Activated T-helper 1 cell treated with anti-CD3 and anti-CD28 coated beads, Interleukin-12 subunit alpha, Interleukin-12 subunit beta, Interleukin-2, Interleukin-4 antibody, amounts not matched to agents 30 ng/mL and 10 ng/mL and 1 ng/mL, durations not matched to agents 14 hours and 24 hours and 36 hours (primary cell): ENCODE data around the gene AGTPBP1. TPM values are rescaled to one million over a fixed set of nuclear protein-coding genes. Genes with fewer than 3 reads are reported as not detected.

Source experiments
- DNase-seq: peaks from one replicate; pipeline ENCODE4 v3.0.0; 2021; ENCODE audit warnings: low spot score
- H3K27ac Mint-ChIP-seq: one replicate; pipeline ENCODE4 v1.8.0; 2021; ENCODE audit warnings: mild to moderate bottlenecking, mixed read lengths
- H3K27me3 Mint-ChIP-seq: one replicate; pipeline ENCODE4 v1.8.0; 2022; ENCODE audit warnings: mild to moderate bottlenecking, moderate library complexity, mixed read lengths; ENCODE audit not compliant: insufficient read depth
- H3K36me3 Mint-ChIP-seq: one replicate; pipeline ENCODE4 v1.8.0; 2021; ENCODE audit warnings: low read depth, mixed read lengths
- H3K4me1 Mint-ChIP-seq: one replicate; pipeline ENCODE4 v1.8.0; 2021; ENCODE audit warnings: low read depth, mixed read lengths
- H3K4me3 Mint-ChIP-seq: one replicate; pipeline ENCODE4 v1.8.0; 2021; ENCODE audit warnings: mild to moderate bottlenecking, moderate library complexity, mixed read lengths
- H3K9me3 Mint-ChIP-seq: one replicate; pipeline ENCODE4 v1.8.0; 2021; ENCODE audit warnings: mixed read lengths
- intact Hi-C: fragments of 100-400 bp; cut with micrococcal nuclease; formaldehyde crosslinking; loops from one replicate; pipeline ENCODE4 v1.15.1; 2024
- total RNA-seq: library from RNA; stranded (reverse); gene quantifications from 2 replicates; pipeline ENCODE4 v1.2.3, GENCODE V29; 2022

AGTPBP1 gene
- total RNA-seq, 1 donor from 2014 or later, result 23.5 TPM

- H3K36me3 Mint-ChIP-seq, result no peaks in the 10 kb centered on the region
- H3K4me1 Mint-ChIP-seq, result no peaks in the 10 kb centered on the region
- no peak overlapping the region for H3K4me3 Mint-ChIP-seq
- DNase-seq, result no peak
- no peaks in the 10 kb centered on the region for H3K9me3 Mint-ChIP-seq
- H3K27ac Mint-ChIP-seq, result no peak overlapping the region
- peaks cover 1% of the 10 kb centered on the region for H3K27me3 Mint-ChIP-seq
- intact Hi-C loops, result no loop called here
Observed at GRCh38 chr9:85543196-85543595, 198.6 kb downstream of the AGTPBP1 start.

- Mint-ChIP-seq H3K36me3 (no peaks in the 10 kb centered on the region), H3K27me3 (peaks cover 1% of the 10 kb centered on the region), H3K4me3 (no peak overlapping the region), H3K27ac (no peak overlapping the region), H3K4me1 (no peaks in the 10 kb centered on the region), H3K9me3 (no peaks in the 10 kb centered on the region)
- DNase-seq, result no peak
- intact Hi-C loops, result no loop called here
Observed at GRCh38 chr9:85541876-85542275, 199.9 kb downstream of the AGTPBP1 start.

GRCh38 chr9:85536514-85536913, 205.2 kb downstream of the AGTPBP1 start:
- H3K27me3 Mint-ChIP-seq, result peaks cover 3% of the 10 kb centered on the region
- no peaks in the 10 kb centered on the region for H3K36me3 Mint-ChIP-seq
- no peaks in the 10 kb centered on the region for H3K9me3 Mint-ChIP-seq
- intact Hi-C loops, result no loop called here
- no peak for DNase-seq
- no peaks in the 10 kb centered on the region for H3K4me1 Mint-ChIP-seq
- no peak overlapping the region for H3K4me3 Mint-ChIP-seq
- H3K27ac Mint-ChIP-seq, result no peak overlapping the region

- no peak for DNase-seq
- H3K4me1 Mint-ChIP-seq, result no peaks in the 10 kb centered on the region
- H3K9me3 Mint-ChIP-seq, result no peaks in the 10 kb centered on the region
- H3K36me3 Mint-ChIP-seq, result no peaks in the 10 kb centered on the region
- no peak overlapping the region for H3K4me3 Mint-ChIP-seq
- H3K27me3 Mint-ChIP-seq, result peaks cover 3% of the 10 kb centered on the region
- H3K27ac Mint-ChIP-seq, result no peak overlapping the region
- intact Hi-C loops, result no loop called here
Observed at GRCh38 chr9:85536076-85536475, 205.7 kb downstream of the AGTPBP1 start.

- H3K4me3 Mint-ChIP-seq, result no peak overlapping the region
- DNase-seq, result no peak
- H3K4me1 Mint-ChIP-seq, result no peaks in the 10 kb centered on the region
- H3K27me3 Mint-ChIP-seq, result peaks cover 2% of the 10 kb centered on the region
- no peaks in the 10 kb centered on the region for H3K9me3 Mint-ChIP-seq
- intact Hi-C loops, result no loop called here
- no peak overlapping the region for H3K27ac Mint-ChIP-seq
- no peaks in the 10 kb centered on the region for H3K36me3 Mint-ChIP-seq
Observed at GRCh38 chr9:85534340-85534739, 207.4 kb downstream of the AGTPBP1 start.

DNA sequence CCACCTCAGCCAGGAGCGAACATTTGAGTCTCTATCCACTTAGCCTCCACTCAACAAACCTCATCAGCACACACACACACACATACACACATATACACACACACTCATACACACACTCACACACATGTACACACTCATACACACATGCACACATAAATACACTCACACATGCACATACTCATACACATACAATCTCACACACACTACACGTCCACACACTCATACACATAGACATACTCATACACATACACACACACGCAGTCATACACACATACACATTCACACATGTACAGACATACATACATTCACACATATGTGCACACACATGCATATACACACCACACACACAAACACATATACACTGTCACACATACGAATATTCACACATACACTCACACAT, 208.2 kb downstream of the AGTPBP1 start:
- no peaks in the 10 kb centered on the region for H3K36me3 Mint-ChIP-seq
- no peaks in the 10 kb centered on the region for H3K9me3 Mint-ChIP-seq
- H3K4me1 Mint-ChIP-seq, result no peaks in the 10 kb centered on the region
- H3K27ac Mint-ChIP-seq, result no peak overlapping the region
- H3K27me3 Mint-ChIP-seq, result peaks cover 2% of the 10 kb centered on the region
- no peak overlapping the region for H3K4me3 Mint-ChIP-seq
- DNase-seq, result no peak
- intact Hi-C loops, result no loop called here

DNA sequence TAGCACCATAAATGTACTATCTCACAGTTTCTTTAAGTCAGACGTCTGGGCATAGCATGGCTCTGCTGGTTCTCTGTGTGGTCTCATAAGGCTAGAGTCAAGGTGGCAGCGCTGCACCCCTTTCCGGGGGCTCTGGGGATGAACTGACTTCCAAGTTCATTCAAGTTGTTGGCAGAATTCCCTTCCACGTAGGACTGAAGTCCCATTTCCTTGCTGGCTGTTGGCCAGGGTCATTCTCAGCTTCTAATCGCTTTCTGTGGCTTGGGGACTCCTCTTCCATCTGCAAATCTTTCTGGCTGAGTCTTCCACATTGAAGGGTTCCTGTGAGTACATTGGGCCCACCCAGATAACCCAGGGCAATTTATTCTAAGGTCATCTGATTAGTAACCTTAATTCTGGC, 211.0 kb downstream of the AGTPBP1 start:
- Mint-ChIP-seq H3K27ac (no peak overlapping the region), H3K4me3 (no peak overlapping the region), H3K36me3 (no peaks in the 10 kb centered on the region), H3K9me3 (no peaks in the 10 kb centered on the region), H3K4me1 (no peaks in the 10 kb centered on the region), H3K27me3 (peaks cover 2% of the 10 kb centered on the region)
- intact Hi-C loops, result no loop called here
- DNase-seq, result no peak

DNA sequence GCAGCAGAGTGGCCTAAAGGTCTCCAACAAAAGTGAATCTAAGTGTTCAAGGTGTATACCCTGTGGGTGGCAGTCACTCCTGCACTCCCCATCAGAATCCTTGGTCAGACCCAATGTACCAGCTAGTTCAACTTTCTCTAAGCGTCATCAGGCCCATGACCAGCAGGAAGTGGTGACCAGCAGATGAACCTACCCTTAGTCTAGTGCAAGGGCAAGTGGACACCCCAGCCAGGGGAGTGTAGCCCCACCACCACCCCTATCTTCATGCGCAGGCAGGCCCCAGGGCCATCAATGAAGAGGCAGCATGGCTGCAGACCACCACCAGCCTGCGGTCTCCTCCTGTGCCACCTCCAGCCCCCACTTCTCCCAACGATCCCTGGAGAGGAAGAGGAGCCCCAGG, 213.1 kb downstream of the AGTPBP1 start:
- intact Hi-C loops, result no loop called here
- H3K4me1 Mint-ChIP-seq, result no peaks in the 10 kb centered on the region
- H3K4me3 Mint-ChIP-seq, result no peak overlapping the region
- no peak overlapping the region for H3K27ac Mint-ChIP-seq
- H3K9me3 Mint-ChIP-seq, result no peaks in the 10 kb centered on the region
- no peak for DNase-seq
- peaks cover 15% of the 10 kb centered on the region for H3K27me3 Mint-ChIP-seq
- H3K36me3 Mint-ChIP-seq, result no peaks in the 10 kb centered on the region

DNA sequence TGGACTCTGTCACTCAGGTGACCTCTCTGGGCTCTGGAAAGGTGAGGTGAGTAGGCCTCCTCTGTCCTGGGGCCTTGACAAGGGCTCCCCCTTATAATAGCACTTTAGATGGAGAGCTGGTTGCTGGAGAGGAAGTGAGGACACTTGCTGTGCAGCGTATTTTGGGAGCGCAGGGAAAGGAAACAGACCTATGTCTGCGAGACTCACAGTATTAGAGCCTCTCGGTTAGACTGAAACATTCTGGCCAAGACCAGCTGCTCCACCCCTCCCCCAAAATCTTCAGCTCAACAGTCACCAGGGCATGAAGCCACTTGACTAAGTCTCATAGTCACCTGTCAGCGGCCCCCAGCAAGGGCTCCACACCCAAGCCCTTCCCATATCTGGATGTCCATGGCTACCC, 213.6 kb downstream of the AGTPBP1 start:
- DNase-seq, result no peak
- no peak overlapping the region for H3K27ac Mint-ChIP-seq
- H3K36me3 Mint-ChIP-seq, result no peaks in the 10 kb centered on the region
- no peaks in the 10 kb centered on the region for H3K9me3 Mint-ChIP-seq
- peaks cover 1% of the 10 kb centered on the region for H3K4me1 Mint-ChIP-seq
- no peak overlapping the region for H3K4me3 Mint-ChIP-seq
- intact Hi-C loops, result no loop called here
- peaks cover 18% of the 10 kb centered on the region for H3K27me3 Mint-ChIP-seq

- no peak for DNase-seq
- intact Hi-C loops, result no loop called here
- Mint-ChIP-seq H3K27ac (no peak overlapping the region), H3K9me3 (no peaks in the 10 kb centered on the region), H3K4me3 (no peak overlapping the region), H3K4me1 (peaks cover 6% of the 10 kb centered on the region), H3K27me3 (peaks cover 20% of the 10 kb centered on the region), H3K36me3 (no peaks in the 10 kb centered on the region)
Observed at GRCh38 chr9:85527331-85528020, 214.3 kb downstream of the AGTPBP1 start.

- Mint-ChIP-seq H3K36me3 (no peaks in the 10 kb centered on the region), H3K4me3 (no peak overlapping the region), H3K27ac (no peak overlapping the region), H3K9me3 (no peaks in the 10 kb centered on the region), H3K27me3 (peaks cover 30% of the 10 kb centered on the region), H3K4me1 (peaks cover 6% of the 10 kb centered on the region)
- intact Hi-C loops, result no loop called here
- no peak for DNase-seq
Observed at GRCh38 chr9:85524531-85524930, 217.2 kb downstream of the AGTPBP1 start.

- H3K9me3 Mint-ChIP-seq, result no peaks in the 10 kb centered on the region
- H3K4me1 Mint-ChIP-seq, result peaks cover 6% of the 10 kb centered on the region
- H3K27ac Mint-ChIP-seq, result no peak overlapping the region
- peak overlapping the region; percentile 73 for H3K4me3 Mint-ChIP-seq
- no peak for DNase-seq
- intact Hi-C loops, result no loop called here
- H3K27me3 Mint-ChIP-seq, result peaks cover 32% of the 10 kb centered on the region
- H3K36me3 Mint-ChIP-seq, result no peaks in the 10 kb centered on the region
Observed at GRCh38 chr9:85523202-85523601, 218.6 kb downstream of the AGTPBP1 start.

- peaks cover 32% of the 10 kb centered on the region for H3K27me3 Mint-ChIP-seq
- H3K4me3 Mint-ChIP-seq, result peak overlapping the region; percentile 73
- H3K4me1 Mint-ChIP-seq, result peaks cover 6% of the 10 kb centered on the region
Observed at GRCh38 chr9:85522459-85523092, 219.2 kb downstream of the AGTPBP1 start.

More at GRCh38 chr9:85522459-85523092, 219.2 kb downstream of the AGTPBP1 start:
- intact Hi-C loops, result no loop called here
- H3K27ac Mint-ChIP-seq, result peak overlapping the region; percentile 34
- no peaks in the 10 kb centered on the region for H3K9me3 Mint-ChIP-seq
- DNase-seq, result peak; percentile 9
- no peaks in the 10 kb centered on the region for H3K36me3 Mint-ChIP-seq
